ENCODE measurements around the gene RBMS3.
A peak's percentile ranks its signal among the peaks of the same experiment; 100 is the strongest.

Gene RBMS3

GRCh38 chr3:29949940-29950616 lies 669.2 kb downstream of the RBMS3 start:
- DNase-seq (ENCODE audit: low read depth) = peak; percentile 25

GRCh38 chr3:29952431-29952830 lies 671.6 kb downstream of the RBMS3 start:
- DNase-seq (ENCODE audit: low read depth) = no peak

GRCh38 chr3:29955413-29955812 lies 674.5 kb downstream of the RBMS3 start:
- no peak for DNase-seq (ENCODE audit: low read depth)

GRCh38 chr3:29958816-29959215 lies 677.9 kb downstream of the RBMS3 start:
- no peak for DNase-seq (ENCODE audit: low read depth)

GRCh38 chr3:29971895-29972294 lies 691.0 kb downstream of the RBMS3 start:
- DNase-seq (ENCODE audit: low read depth) = no peak

GRCh38 chr3:29972320-29972993 lies 691.6 kb downstream of the RBMS3 start:
- DNase-seq (ENCODE audit: low read depth) = peak; percentile 60

- no peak for DNase-seq (ENCODE audit: low read depth)
Observed at GRCh38 chr3:29973763-29974162, 692.9 kb downstream of the RBMS3 start.

- no peak for DNase-seq (ENCODE audit: low read depth)
Observed at GRCh38 chr3:29976871-29977270, 696.0 kb downstream of the RBMS3 start.

GRCh38 chr3:29977360-29977759 lies 696.5 kb downstream of the RBMS3 start:
- DNase-seq (ENCODE audit: low read depth) = no peak

- DNase-seq (ENCODE audit: low read depth) = no peak
Observed at GRCh38 chr3:29978036-29978435, 697.2 kb downstream of the RBMS3 start.

GRCh38 chr3:29991198-29991597 lies 710.3 kb downstream of the RBMS3 start:
- DNase-seq (ENCODE audit: low read depth) = no peak

GRCh38 chr3:30002797-30003196 lies 721.9 kb downstream of the RBMS3 start:
- no peak for DNase-seq (ENCODE audit: low read depth)

GRCh38 chr3:30003741-30004140 lies 722.9 kb downstream of the RBMS3 start:
- DNase-seq (ENCODE audit: low read depth) = no peak

- peak; percentile 37 for DNase-seq (ENCODE audit: low read depth)
Observed at GRCh38 chr3:30004481-30004880, 723.6 kb downstream of the RBMS3 start.

- DNase-seq (ENCODE audit: low read depth) = no peak
Observed at GRCh38 chr3:30006111-30006510, 725.2 kb downstream of the RBMS3 start.

- no peak for DNase-seq (ENCODE audit: low read depth)
Observed at GRCh38 chr3:30007668-30008067, 726.8 kb downstream of the RBMS3 start.

GRCh38 chr3:30011237-30011803 lies 730.4 kb downstream of the RBMS3 start:
- DNase-seq (ENCODE audit: low read depth) = no peak

GRCh38 chr3:30012941-30013543 lies 732.2 kb downstream of the RBMS3 start:
- peak; percentile 35 for DNase-seq (ENCODE audit: low read depth)

GRCh38 chr3:30017901-30018300 lies 737.0 kb downstream of the RBMS3 start:
- DNase-seq (ENCODE audit: low read depth) = no peak

GRCh38 chr3:30020380-30020779 lies 739.5 kb downstream of the RBMS3 start:
- DNase-seq (ENCODE audit: low read depth) = no peak

- DNase-seq (ENCODE audit: low read depth) = no peak
Observed at GRCh38 chr3:30024466-30024865, 743.6 kb downstream of the RBMS3 start.

- DNase-seq (ENCODE audit: low read depth) = no peak
Observed at GRCh38 chr3:30026851-30027250, 746.0 kb downstream of the RBMS3 start.
